GM19193 (cell line): ENCODE data around the gene GABBR2.

ENCODE experiments used
- POLR2A ChIP-seq: IDR thresholded peaks from 4 replicates; pipeline ENCODE4 v1.6.1; 2011; ENCODE audit not compliant: insufficient read depth, insufficient read length; ENCODE audit errors: extremely low read depth

Gene GABBR2

GRCh38 chr9:98732091-98732490 is 23.4 kb upstream of the GABBR2 start:
- TF ChIP-seq POLR2A, result no peak

- no peak for TF ChIP-seq POLR2A
These were observed 22.1 kb upstream of the GABBR2 start for GRCh38 chr9:98730871-98731270.

GRCh38 chr9:98728500-98728899 is 19.8 kb upstream of the GABBR2 start:
- TF ChIP-seq POLR2A, result no peak

GRCh38 chr9:98727428-98727827 is 18.7 kb upstream of the GABBR2 start:
- no peak for TF ChIP-seq POLR2A

- TF ChIP-seq POLR2A, result no peak
These were observed 18.0 kb upstream of the GABBR2 start for GRCh38 chr9:98726735-98727134.

- TF ChIP-seq POLR2A, result no peak
These were observed 16.2 kb upstream of the GABBR2 start for GRCh38 chr9:98724810-98725530.

GRCh38 chr9:98721643-98722042 is 12.9 kb upstream of the GABBR2 start:
- TF ChIP-seq POLR2A, result no peak

GRCh38 chr9:98720402-98720801 is 11.7 kb upstream of the GABBR2 start:
- no peak for TF ChIP-seq POLR2A

- no peak for TF ChIP-seq POLR2A
These were observed 10.3 kb upstream of the GABBR2 start for GRCh38 chr9:98719055-98719454.

- TF ChIP-seq POLR2A, result no peak
These were observed 6.1 kb upstream of the GABBR2 start for GRCh38 chr9:98714833-98715232.

- no peak for TF ChIP-seq POLR2A
These were observed 4.3 kb upstream of the GABBR2 start for GRCh38 chr9:98712987-98713386.

- TF ChIP-seq POLR2A, result no peak
These were observed 1.5 kb upstream of the GABBR2 start for GRCh38 chr9:98709968-98710965.

GRCh38 chr9:98708103-98708932 is 417 bp downstream of the GABBR2 start:
- TF ChIP-seq POLR2A, result no peak

GRCh38 chr9:98707166-98708102 is 1.3 kb downstream of the GABBR2 start:
- TF ChIP-seq POLR2A, result no peak

- no peak for TF ChIP-seq POLR2A
These were observed 2.0 kb downstream of the GABBR2 start for GRCh38 chr9:98706651-98707165.
